RWPE2 (cell line): ENCODE measurements around the gene CHURC1.

Experiments
- ATAC-seq: fragments of 200-7000 bp; cut with Tn5 transposase; 3 replicates; pipeline ENCODE4 v1.9.1; 2021; ENCODE audit warnings: low read depth
- DNase-seq: peaks from one replicate; pipeline ENCODE4 v3.0.0-alpha.2; 2020; ENCODE audit warnings: low spot score
- H3K27ac ChIP-seq: fragments of 450-650 bp; 2 replicates; pipeline ENCODE4 v1.5.1; 2017; ENCODE audit warnings: mild to moderate bottlenecking; ENCODE audit not compliant: poor library complexity, severe bottlenecking
- H3K27me3 ChIP-seq: fragments of 250-450 bp; sonication (Bioruptor Pico); 2 replicates; pipeline ENCODE4 v1.5.1; 2021; ENCODE audit warnings: mild to moderate bottlenecking, moderate library complexity; ENCODE audit not compliant: insufficient read depth, poor library complexity, severe bottlenecking
- H3K36me3 ChIP-seq: fragments of 250-450 bp; sonication (Bioruptor Pico); 2 replicates; pipeline ENCODE4 v1.5.1; 2020; ENCODE audit warnings: low read depth, mild to moderate bottlenecking, moderate library complexity
- H3K4me1 ChIP-seq: fragments of 250-450 bp; sonication (Bioruptor Pico); 2 replicates; pipeline ENCODE4 v1.5.1; 2021; ENCODE audit warnings: mild to moderate bottlenecking, moderate library complexity; ENCODE audit not compliant: insufficient read depth, poor library complexity, severe bottlenecking
- H3K4me3 ChIP-seq: fragments of 250-450 bp; sonication (Bioruptor Pico); 2 replicates; pipeline ENCODE4 v1.5.1; 2021; ENCODE audit warnings: mild to moderate bottlenecking, moderate library complexity; ENCODE audit not compliant: severe bottlenecking
- H3K9me3 ChIP-seq: fragments of 250-450 bp; sonication (Bioruptor Pico); 2 replicates; pipeline ENCODE4 v1.5.1; 2021; ENCODE audit warnings: mild to moderate bottlenecking, moderate library complexity; ENCODE audit not compliant: severe bottlenecking
- TF ChIP-seq, protein P1 (sequence below): fragments of 450-650 bp; IDR thresholded peaks from one replicate; pipeline ENCODE4 v1.5.1; 2017; ENCODE audit warnings: mild to moderate bottlenecking, moderate library complexity; ENCODE audit not compliant: poor library complexity, severe bottlenecking

Gene CHURC1

DNA sequence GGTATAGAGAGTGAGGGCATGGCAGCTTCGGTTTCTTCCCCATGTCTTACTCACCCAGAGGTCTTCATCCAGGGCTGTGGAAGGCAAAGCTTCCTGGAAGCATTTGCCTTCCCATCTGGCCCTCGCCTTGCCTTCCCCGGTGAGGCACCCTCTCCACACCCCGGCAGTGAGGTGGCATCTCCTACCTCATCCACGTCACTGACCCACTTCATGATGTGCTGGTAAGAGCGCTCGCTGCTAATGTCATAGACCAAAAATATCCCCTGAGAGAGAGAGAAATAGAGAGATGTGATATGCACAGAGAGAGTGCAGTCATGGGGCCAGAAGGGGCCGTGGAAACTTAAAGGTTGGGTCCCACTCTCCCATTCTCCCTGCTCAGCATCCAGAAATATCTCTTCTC is 36.6 kb downstream of the CHURC1 start:
- ATAC-seq (no peak), DNase-seq (no peak)
- H3K4me1 ChIP-seq = no peaks in the 10 kb centered on the region
- H3K27ac ChIP-seq = no peak overlapping the region
- H3K9me3 ChIP-seq = no peaks in the 10 kb centered on the region
- H3K4me3 ChIP-seq = no peak overlapping the region
- no peaks in the 10 kb centered on the region for H3K27me3 ChIP-seq
- TF ChIP-seq, protein P1, sequence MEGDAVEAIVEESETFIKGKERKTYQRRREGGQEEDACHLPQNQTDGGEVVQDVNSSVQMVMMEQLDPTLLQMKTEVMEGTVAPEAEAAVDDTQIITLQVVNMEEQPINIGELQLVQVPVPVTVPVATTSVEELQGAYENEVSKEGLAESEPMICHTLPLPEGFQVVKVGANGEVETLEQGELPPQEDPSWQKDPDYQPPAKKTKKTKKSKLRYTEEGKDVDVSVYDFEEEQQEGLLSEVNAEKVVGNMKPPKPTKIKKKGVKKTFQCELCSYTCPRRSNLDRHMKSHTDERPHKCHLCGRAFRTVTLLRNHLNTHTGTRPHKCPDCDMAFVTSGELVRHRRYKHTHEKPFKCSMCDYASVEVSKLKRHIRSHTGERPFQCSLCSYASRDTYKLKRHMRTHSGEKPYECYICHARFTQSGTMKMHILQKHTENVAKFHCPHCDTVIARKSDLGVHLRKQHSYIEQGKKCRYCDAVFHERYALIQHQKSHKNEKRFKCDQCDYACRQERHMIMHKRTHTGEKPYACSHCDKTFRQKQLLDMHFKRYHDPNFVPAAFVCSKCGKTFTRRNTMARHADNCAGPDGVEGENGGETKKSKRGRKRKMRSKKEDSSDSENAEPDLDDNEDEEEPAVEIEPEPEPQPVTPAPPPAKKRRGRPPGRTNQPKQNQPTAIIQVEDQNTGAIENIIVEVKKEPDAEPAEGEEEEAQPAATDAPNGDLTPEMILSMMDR = no peak
- H3K36me3 ChIP-seq = no peaks in the 10 kb centered on the region

DNA sequence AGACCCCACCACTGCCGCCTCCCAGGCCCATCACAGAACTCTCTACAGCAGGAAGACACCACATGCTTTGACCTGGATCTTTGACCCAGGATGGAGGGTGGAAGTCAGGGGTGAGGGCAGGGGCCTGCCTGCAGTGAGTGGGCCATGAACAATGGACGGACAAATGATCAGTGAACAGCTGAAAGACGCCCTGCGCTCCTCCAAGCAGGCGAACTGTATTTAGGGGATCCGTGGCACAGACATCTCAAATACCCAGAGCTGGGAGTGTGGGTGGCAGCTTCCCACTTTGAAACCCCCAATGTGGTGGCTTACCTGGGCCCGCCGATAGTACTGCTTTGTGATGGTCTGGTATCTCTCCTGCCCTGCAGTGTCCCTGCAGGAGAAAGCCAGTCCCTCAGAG is 37.0 kb downstream of the CHURC1 start:
- Histone ChIP-seq H3K4me1 (no peaks in the 10 kb centered on the region), H3K9me3 (no peaks in the 10 kb centered on the region), H3K36me3 (no peaks in the 10 kb centered on the region), H3K27me3 (no peaks in the 10 kb centered on the region), H3K4me3 (no peak overlapping the region), H3K27ac (no peak overlapping the region)
- ATAC-seq = no peak
- DNase-seq = no peak
- TF ChIP-seq, protein P1 = no peak

DNA sequence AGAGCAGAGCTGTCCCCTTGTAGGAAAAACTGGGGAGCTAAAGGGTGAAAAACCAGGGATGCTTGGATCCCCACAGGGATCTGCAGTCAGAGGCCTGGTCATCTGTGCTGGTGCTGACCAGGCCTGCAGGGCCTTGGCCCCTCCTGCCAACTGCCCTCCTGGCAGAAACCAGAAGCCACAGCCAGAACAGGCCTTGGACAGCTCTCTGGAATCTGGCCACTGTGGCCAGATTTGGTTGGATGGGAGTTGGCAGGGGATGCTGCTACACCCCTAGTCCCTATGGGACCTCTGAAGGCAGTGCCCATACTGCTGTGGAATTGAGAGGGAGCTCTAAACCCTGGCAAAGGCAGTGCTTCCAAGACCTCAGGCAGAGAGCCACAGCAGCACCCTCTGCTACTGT is 37.5 kb downstream of the CHURC1 start:
- no peaks in the 10 kb centered on the region for H3K27me3 ChIP-seq
- DNase-seq (no peak), ATAC-seq (no peak)
- no peaks in the 10 kb centered on the region for H3K9me3 ChIP-seq
- no peaks in the 10 kb centered on the region for H3K36me3 ChIP-seq
- no peaks in the 10 kb centered on the region for H3K4me1 ChIP-seq
- H3K4me3 ChIP-seq = no peak overlapping the region
- H3K27ac ChIP-seq = no peak overlapping the region
- TF ChIP-seq, protein P1 = no peak

DNA sequence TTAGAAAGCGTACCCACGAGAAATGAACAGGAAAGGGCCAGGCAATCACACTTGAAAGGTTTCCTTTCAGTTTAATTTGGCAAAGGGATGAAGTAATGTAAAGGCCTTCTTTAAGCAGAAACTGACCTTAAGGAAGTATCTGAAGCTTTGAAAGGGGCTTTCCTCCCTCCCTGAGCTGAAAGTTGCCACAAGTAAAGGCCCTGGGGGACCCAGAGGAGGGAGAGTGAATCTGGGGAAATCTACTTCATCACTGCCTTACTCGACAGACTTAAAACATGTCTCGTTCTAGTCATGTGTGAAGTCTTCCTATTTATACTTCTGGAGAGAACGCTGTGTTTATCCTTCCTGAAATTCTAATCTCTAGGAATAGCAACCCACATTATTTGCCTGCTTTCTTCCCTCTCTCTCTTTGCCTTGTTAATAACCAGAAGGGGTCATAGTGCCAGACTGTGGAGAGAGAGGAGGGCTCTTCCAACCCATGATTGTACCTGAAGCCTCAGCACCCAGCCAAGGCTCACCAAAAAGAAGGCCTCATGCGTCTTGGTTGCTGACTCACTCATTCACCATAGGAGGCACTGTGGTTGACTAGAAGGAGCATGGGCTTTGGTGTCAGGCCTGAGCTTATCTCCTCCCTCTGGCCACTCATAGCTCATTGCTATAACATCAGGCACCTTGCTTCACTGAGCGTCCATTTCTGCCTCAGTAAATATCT is 38.5 kb downstream of the CHURC1 start:
- Histone ChIP-seq H3K9me3 (no peaks in the 10 kb centered on the region), H3K4me3 (no peak overlapping the region), H3K27ac (no peak overlapping the region), H3K27me3 (no peaks in the 10 kb centered on the region), H3K4me1 (no peaks in the 10 kb centered on the region), H3K36me3 (no peaks in the 10 kb centered on the region)
- ATAC-seq (no peak), DNase-seq (no peak)
- TF ChIP-seq, protein P1 = no peak

DNA sequence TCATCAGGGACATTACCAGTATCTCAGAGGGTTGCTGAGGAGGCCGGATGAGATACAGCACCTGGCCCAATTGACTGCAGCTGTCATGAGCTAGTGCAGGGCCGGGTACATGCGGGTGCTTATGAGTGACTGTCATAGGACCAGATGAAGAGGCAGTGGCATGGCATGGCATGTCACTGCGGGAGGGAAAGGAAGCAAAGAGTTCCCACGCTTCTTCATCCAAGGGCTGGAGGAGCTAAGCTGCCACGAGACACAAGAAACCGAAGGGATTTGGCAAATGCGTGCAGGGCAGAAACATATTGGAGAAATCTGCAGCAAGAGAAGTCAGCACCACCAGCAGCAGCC is 39.0 kb downstream of the CHURC1 start:
- Histone ChIP-seq H3K36me3 (no peaks in the 10 kb centered on the region), H3K27me3 (no peaks in the 10 kb centered on the region), H3K4me1 (no peaks in the 10 kb centered on the region), H3K9me3 (no peaks in the 10 kb centered on the region), H3K27ac (no peak overlapping the region), H3K4me3 (no peak overlapping the region)
- no peak for DNase-seq
- no peak for ATAC-seq
- TF ChIP-seq, protein P1 = no peak
